NB4 (cell line): ENCODE results near the gene AFF3.
A peak's percentile ranks its signal among the peaks of the same experiment; 100 is the strongest.
"Not testable (repeated sequence)": the region's sequence is repeated elsewhere in the genome, so short reads cannot be mapped to it uniquely, and the experiment has no call there.

Source experiments
- DNase-seq: peaks from one replicate; pipeline ENCODE4 v3.0.0; 2010; ENCODE audit warnings: low read depth
- H3K4me3 ChIP-seq: one replicate; pipeline ENCODE4 v1.5.1; 2011; ENCODE audit warnings: mild to moderate bottlenecking, low read depth, low read length, moderate library complexity
- CTCF ChIP-seq: IDR thresholded peaks from one replicate; pipeline ENCODE4 v1.5.1; 2012; ENCODE audit warnings: low read depth, low read length
- MAX ChIP-seq: IDR thresholded peaks from 2 replicates; pipeline ENCODE4 v1.6.1; 2011; ENCODE audit warnings: low read depth, low read length
- MYC ChIP-seq: IDR thresholded peaks from 2 replicates; pipeline ENCODE4 v1.6.1; 2011; ENCODE audit warnings: low read depth, low read length
- POLR2A ChIP-seq: IDR thresholded peaks from 2 replicates; pipeline ENCODE4 v1.6.1; 2011; ENCODE audit warnings: mild to moderate bottlenecking; ENCODE audit not compliant: insufficient read length; ENCODE audit errors: extremely low read depth

Gene AFF3

GRCh38 chr2:99753505-99753904 is 388.9 kb downstream of the AFF3 start:
- TF ChIP-seq MAX (peak; percentile 35; the same call in 1 of the 2 replicates), MYC (no peak), POLR2A (no peak)
- peak; percentile 23 for DNase-seq
- no peak overlapping the region for H3K4me3 ChIP-seq

- no peak overlapping the region for H3K4me3 ChIP-seq
- no peak for DNase-seq
- TF ChIP-seq MAX (no peak), POLR2A (no peak), CTCF (no peak), MYC (no peak)
Measured at GRCh38 chr2:99748344-99748743, 394.0 kb downstream of the AFF3 start.

- TF ChIP-seq POLR2A = no peak
- TF ChIP-seq CTCF = no peak
- no peak for TF ChIP-seq MYC
- TF ChIP-seq MAX = no peak
- DNase-seq = no peak
- no peak overlapping the region for H3K4me3 ChIP-seq
Measured at GRCh38 chr2:99747842-99748241, 394.5 kb downstream of the AFF3 start.

- DNase-seq = no peak
Measured at GRCh38 chr2:99743146-99743545, 399.2 kb downstream of the AFF3 start.

GRCh38 chr2:99737537-99737936 is 404.9 kb downstream of the AFF3 start:
- TF ChIP-seq MAX (no peak), MYC (no peak), CTCF (no peak)
- no peak for DNase-seq
- H3K4me3 ChIP-seq = no peak overlapping the region

More at GRCh38 chr2:99743146-99743545, 399.2 kb downstream of the AFF3 start:
- H3K4me3 ChIP-seq = no peak overlapping the region
- TF ChIP-seq MYC (no peak), MAX (no peak), CTCF (no peak), POLR2A (no peak)

- H3K4me3 ChIP-seq = no peak overlapping the region
- TF ChIP-seq MAX = no peak
- TF ChIP-seq POLR2A = no peak
- TF ChIP-seq MYC = no peak
- TF ChIP-seq CTCF = no peak
- DNase-seq = no peak
Measured at GRCh38 chr2:99735753-99736152, 406.6 kb downstream of the AFF3 start.

- DNase-seq, H3K4me3 ChIP-seq: not testable (repeated sequence)
Measured at GRCh38 chr2:99735314-99735713, 407.1 kb downstream of the AFF3 start.
